Measurements from ENCODE around the gene COL20A1.
"Not testable (repeated sequence)": the region's sequence is repeated elsewhere in the genome, so short reads cannot be mapped to it uniquely, and the experiment has no call there.

Gene COL20A1

GRCh38 chr20:63291811-63292210, 1.2 kb upstream of the COL20A1 start:
- DNase-seq = no peak

- no peak for DNase-seq
These were observed 689 bp upstream of the COL20A1 start for GRCh38 chr20:63292292-63292701.

- DNase-seq = no peak
These were observed 470 bp downstream of the COL20A1 start for GRCh38 chr20:63293456-63293855.

GRCh38 chr20:63293871-63294535, 1.0 kb downstream of the COL20A1 start:
- no peak for DNase-seq

GRCh38 chr20:63294536-63294900, 1.5 kb downstream of the COL20A1 start:
- DNase-seq = no peak

- no peak for DNase-seq
These were observed 2.0 kb downstream of the COL20A1 start for GRCh38 chr20:63295018-63295417.

GRCh38 chr20:63295422-63295821, 2.4 kb downstream of the COL20A1 start:
- no peak for DNase-seq

- no peak for DNase-seq
These were observed 2.9 kb downstream of the COL20A1 start for GRCh38 chr20:63295846-63296245.

- DNase-seq = no peak
These were observed 3.7 kb downstream of the COL20A1 start for GRCh38 chr20:63296531-63297299.

GRCh38 chr20:63297371-63297781, 4.4 kb downstream of the COL20A1 start:
- no peak for DNase-seq

- no peak for DNase-seq
These were observed 5.0 kb downstream of the COL20A1 start for GRCh38 chr20:63297796-63298572.

GRCh38 chr20:63298731-63299312, 5.8 kb downstream of the COL20A1 start:
- no peak for DNase-seq

GRCh38 chr20:63301671-63302070, 8.7 kb downstream of the COL20A1 start:
- DNase-seq = no peak

- DNase-seq = no peak
These were observed 10.2 kb downstream of the COL20A1 start for GRCh38 chr20:63303095-63303666.

- DNase-seq = no peak
These were observed 12.4 kb downstream of the COL20A1 start for GRCh38 chr20:63305393-63305792.

- DNase-seq = not testable (repeated sequence)
These were observed 13.1 kb downstream of the COL20A1 start for GRCh38 chr20:63305933-63306672.

- no peak for DNase-seq
These were observed 13.9 kb downstream of the COL20A1 start for GRCh38 chr20:63306673-63307537.

- DNase-seq = no peak
These were observed 14.7 kb downstream of the COL20A1 start for GRCh38 chr20:63307538-63308217.

- DNase-seq = no peak
These were observed 15.4 kb downstream of the COL20A1 start for GRCh38 chr20:63308218-63308911.

Measured in activated CD4-positive, alpha-beta T cell treated with anti-CD3 and anti-CD28 coated beads, Interleukin-2, amount 50 U/mL, for 4 hours (primary cell).